ENCODE results near the gene IQSEC1.
A peak's percentile ranks its signal among the peaks of the same experiment; 100 is the strongest.

IQSEC1 gene

GRCh38 chr3:13023971-13024764, 49.1 kb downstream of the IQSEC1 start:
- TF ChIP-seq GATA2 (IDR thresholded peaks at IDR 0.05; ENCODE audit: low read depth, low read length) (no peak), GATA3 (IDR thresholded peaks at IDR 0.05; ENCODE audit: low read depth, low read length) (no peak)

GRCh38 chr3:13023235-13023970, 49.8 kb downstream of the IQSEC1 start:
- TF ChIP-seq GATA3 (IDR thresholded peaks at IDR 0.05; ENCODE audit: low read depth, low read length): no peak
- no peak for TF ChIP-seq GATA2 (IDR thresholded peaks at IDR 0.05; ENCODE audit: low read depth, low read length)

DNA sequence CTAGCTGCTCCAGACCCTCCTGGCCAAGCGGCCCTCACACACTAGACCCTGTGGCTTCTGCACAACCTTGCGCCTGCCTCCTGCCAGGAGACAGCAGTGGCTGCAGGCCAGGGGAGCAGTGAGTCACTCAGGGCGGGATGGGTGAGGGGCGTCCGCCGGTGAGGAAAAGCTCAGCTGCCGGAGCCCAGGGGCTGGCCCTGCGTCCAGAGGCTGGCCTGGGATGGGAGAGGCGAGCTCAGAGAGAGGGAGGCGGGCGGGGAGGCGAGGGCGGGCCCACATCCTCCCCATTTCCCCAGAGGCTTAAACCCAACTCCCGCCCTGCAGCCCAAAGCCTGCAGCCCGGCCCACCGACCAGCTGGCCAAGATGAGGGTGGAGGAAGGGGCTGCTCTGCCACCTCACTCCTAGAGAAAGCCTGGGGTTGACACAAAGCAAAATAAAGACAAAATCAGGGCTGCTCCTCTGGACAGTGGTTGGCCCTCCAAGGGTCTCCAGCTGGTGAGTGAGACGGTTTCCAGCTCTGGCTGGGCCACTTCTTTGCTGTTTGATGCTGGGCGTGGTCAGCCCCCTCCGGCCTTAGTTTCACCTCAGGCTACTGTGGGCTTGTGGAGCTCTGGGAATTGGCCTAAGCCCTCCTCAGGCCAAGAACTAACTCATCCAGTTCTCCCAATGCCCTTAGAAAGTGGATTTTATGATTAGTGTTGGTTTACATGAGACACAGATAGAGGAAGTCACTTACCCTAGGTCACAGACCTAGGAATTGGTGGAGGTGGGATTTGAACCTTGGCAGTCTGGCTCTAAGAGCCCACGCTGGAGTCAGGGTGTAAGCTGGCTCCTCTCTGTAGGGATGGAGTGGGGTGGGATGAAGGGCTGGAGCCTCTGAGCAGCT, 50.6 kb downstream of the IQSEC1 start:
- TF ChIP-seq GATA3 (IDR thresholded peaks at IDR 0.05; ENCODE audit: low read depth, low read length) (no peak), GATA2 (IDR thresholded peaks at IDR 0.05; ENCODE audit: low read depth, low read length) (no peak)

DNA sequence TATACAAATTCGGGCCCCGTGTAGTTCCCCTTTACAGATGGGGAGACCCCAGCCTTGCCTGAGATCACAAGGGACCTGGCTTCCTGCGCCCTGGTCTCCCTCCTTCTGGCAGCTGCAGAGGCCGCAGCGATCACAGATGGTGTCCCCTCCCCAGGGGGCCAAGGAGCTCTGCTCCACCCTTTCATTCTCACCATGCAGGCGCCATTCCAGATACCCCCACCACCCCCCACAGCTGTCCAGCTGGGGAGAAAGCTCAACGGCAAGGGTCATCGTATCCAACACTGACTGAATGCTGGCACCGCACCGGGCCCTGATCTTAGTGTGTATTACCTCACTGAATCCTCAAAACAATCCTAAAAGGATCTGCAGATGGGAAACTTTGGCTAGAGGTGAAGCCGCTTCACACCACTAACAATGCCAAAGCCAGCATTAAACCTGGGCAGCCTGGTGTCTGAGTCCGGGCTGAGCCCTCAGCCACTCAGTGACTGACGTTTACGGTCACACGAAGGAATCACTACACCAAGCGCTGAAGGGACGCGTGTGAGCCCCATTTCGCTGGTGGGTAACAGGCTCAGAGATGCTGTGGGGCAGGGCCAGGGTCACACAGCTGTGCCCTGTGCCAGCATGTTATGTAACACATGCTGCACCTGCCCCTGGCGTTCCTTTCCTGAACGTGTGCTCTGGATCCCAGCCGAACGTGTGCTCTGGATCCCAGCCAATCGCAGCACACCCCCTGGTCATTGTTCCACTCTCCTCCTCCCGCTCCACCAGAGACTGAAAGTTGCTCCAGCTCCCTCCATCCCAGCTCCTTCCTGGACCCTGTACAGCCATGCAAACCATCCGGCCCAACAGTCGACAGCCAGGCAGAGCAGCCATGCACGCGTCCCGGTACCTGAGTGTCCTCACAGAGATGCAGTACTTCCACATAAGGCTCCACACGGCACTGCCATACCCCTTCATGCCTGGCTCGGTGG, 51.8 kb downstream of the IQSEC1 start:
- TF ChIP-seq GATA3 (IDR thresholded peaks at IDR 0.05; ENCODE audit: low read depth, low read length) (no peak), GATA2 (IDR thresholded peaks at IDR 0.05; ENCODE audit: low read depth, low read length) (no peak)

DNA sequence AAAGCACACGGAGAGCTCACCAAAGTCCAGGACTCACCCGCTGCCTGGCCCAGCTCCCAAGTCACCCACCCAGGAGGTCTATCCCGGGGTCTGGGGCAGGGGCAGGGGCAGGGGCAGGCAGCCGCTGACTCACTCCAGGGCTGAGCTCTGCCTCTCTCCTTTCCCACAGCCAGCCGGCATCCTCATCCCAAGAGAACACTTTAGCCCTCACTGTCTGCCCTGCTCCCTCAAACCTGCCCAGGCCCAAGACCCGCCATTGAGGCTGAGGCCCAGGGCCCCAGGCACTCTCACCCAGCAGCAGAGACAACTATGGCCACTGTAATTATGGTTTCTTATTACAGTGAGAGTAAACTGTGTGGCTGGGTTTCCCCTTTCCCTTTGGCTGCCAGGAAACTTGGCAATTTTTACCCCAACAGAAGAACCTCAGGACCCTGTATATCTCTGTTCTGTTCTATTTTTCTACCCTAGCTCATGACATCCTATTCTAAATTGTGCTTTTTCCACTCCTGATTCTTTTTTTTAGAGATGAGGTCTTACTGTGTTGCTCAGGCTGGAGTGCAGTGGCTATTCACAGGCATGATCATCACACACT, 53.0 kb downstream of the IQSEC1 start:
- TF ChIP-seq GATA2 (IDR thresholded peaks at IDR 0.05; ENCODE audit: low read depth, low read length) (no peak), GATA3 (IDR thresholded peaks at IDR 0.05; ENCODE audit: low read depth, low read length) (no peak)

DNA sequence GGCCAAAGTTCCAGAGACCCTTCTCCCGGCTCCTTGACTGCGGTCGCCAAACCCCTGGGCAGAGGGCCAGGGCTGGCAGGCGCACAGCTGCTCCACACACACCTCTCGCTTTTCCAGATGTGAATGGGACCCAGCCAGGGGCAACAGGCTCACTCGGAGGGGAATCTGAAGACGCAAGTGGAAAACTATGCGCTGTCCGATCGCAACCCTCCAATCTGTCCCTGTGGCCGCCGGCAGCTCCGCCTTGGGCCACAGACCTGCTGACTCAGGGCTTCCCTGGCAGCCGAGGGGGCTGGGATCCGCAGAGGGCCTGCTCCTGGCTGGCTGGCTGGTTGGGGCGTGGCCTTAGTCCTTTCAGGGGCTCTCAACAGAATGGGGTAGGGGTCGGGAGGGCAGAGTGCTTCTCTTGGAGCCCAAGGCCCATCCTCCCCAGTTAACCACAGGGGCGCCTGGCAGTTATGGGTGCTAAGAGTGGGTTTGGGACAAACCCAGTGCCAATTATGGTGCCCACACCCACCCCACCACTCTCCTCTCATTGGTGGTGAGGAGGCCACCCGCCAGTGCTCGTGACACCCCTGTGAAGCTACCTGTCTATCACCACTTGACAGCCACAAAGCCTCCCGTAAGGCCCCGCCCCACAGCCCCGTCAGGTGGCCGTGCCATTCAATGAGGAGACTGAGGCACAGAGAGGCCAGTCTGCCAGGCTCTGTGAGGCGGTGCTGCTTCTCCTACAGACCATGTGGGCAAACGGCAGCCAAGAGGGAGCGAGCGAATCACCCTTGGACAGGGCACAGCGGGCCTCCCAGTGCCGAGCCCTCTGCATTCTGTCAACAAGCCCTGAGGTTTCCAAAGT, 53.8 kb downstream of the IQSEC1 start:
- TF ChIP-seq GATA3 (IDR thresholded peaks at IDR 0.05; ENCODE audit: low read depth, low read length) (no peak), GATA2 (IDR thresholded peaks at IDR 0.05; ENCODE audit: low read depth, low read length) (no peak)

- TF ChIP-seq GATA3 (IDR thresholded peaks at IDR 0.05; ENCODE audit: low read depth, low read length): no peak
- no peak for TF ChIP-seq GATA2 (IDR thresholded peaks at IDR 0.05; ENCODE audit: low read depth, low read length)
Measured at GRCh38 chr3:13018561-13019242, 54.5 kb downstream of the IQSEC1 start.

DNA sequence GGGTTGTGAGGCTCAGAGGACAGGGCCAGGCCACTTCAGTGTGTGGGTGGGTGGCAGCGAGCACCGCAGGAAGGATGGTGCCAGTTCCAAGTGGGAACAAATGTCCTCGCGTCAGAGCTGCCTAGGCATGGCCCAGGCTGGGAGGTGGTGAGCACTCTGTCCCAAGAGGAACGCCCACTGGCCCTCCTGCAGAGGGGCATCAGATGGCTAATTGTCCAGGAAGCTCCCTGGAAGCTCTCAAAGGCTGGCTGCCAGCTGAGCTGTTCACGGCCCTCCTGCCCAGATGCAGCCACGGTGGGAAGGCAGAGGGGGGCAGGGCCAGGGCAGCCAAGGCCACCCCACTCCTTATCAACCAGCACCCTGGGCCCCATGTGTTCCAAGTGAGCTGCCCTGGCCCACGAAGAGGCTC, 55.2 kb downstream of the IQSEC1 start:
- TF ChIP-seq GATA2 (IDR thresholded peaks at IDR 0.05; ENCODE audit: low read depth, low read length) (0 out of 2 replicates have a peak, but pooled peaks have one; percentile 26), GATA3 (IDR thresholded peaks at IDR 0.05; ENCODE audit: low read depth, low read length) (no peak)

GRCh38 chr3:13017361-13018042, 55.7 kb downstream of the IQSEC1 start:
- TF ChIP-seq GATA2 (IDR thresholded peaks at IDR 0.05; ENCODE audit: low read depth, low read length): no peak
- no peak for TF ChIP-seq GATA3 (IDR thresholded peaks at IDR 0.05; ENCODE audit: low read depth, low read length)

GRCh38 chr3:13016721-13017255, 56.4 kb downstream of the IQSEC1 start:
- TF ChIP-seq GATA2 (IDR thresholded peaks at IDR 0.05; ENCODE audit: low read depth, low read length): no peak
- no peak for TF ChIP-seq GATA3 (IDR thresholded peaks at IDR 0.05; ENCODE audit: low read depth, low read length)
